ENCODE measurements around the gene ARMC7. TPM values are rescaled to one million over a fixed set of nuclear protein-coding genes. Genes with fewer than 3 reads are reported as not detected.

The ARMC7 gene
- total RNA-seq, 2 experiments from 2014 or later, result 5.4 TPM

GRCh38 chr17:75063201-75063600 is 46.6 kb upstream of the ARMC7 start:
- H3K27me3 Mint-ChIP-seq, result no peaks in the 10 kb centered on the region
- peaks cover 32% of the 10 kb centered on the region for H3K4me1 Mint-ChIP-seq (ENCODE audit: low read depth)
- no peaks in the 10 kb centered on the region for H3K9me3 Mint-ChIP-seq
- H3K36me3 Mint-ChIP-seq (ENCODE audit: low read depth), result peaks cover 3% of the 10 kb centered on the region
- ChIA-PET CTCF (interaction anchor here (1.5 to 2.0 kb wide), 2 partner anchors 10 to 102 kb away, joined by 4 to 6 read pairs; no protein-coding TSS in a partner anchor), POLR2A (interaction anchor here (1.2 kb wide), 1 partner anchor 15 kb away, joined by 6 read pairs; no protein-coding TSS in a partner anchor)
- DNase-seq, result no peak
- ATAC-seq, result no peak
- no peak for TF ChIP-seq CTCF (IDR thresholded peaks at IDR 0.05)
- H3K4me3 Mint-ChIP-seq, result no peak overlapping the region
- H3K27ac Mint-ChIP-seq, result no peak overlapping the region
- intact Hi-C loops (cut with micrococcal nuclease), result no loop called here

GRCh38 chr17:75063626-75064025 is 46.1 kb upstream of the ARMC7 start:
- peaks cover 32% of the 10 kb centered on the region for H3K4me1 Mint-ChIP-seq (ENCODE audit: low read depth)
- peaks cover 3% of the 10 kb centered on the region for H3K36me3 Mint-ChIP-seq (ENCODE audit: low read depth)
- POLR2A ChIA-PET, result interaction anchor here (1.2 kb wide), 1 partner anchor 16 kb away, joined by 6 read pairs; no protein-coding TSS in a partner anchor
- H3K4me3 Mint-ChIP-seq, result no peak overlapping the region
- intact Hi-C loops (cut with micrococcal nuclease), result no loop called here
- H3K27me3 Mint-ChIP-seq, result no peaks in the 10 kb centered on the region
- CTCF ChIA-PET, result interaction anchor here (2.0 kb wide), 1 partner anchor 102 kb away, joined by 6 read pairs; no protein-coding TSS in a partner anchor
- H3K9me3 Mint-ChIP-seq, result no peaks in the 10 kb centered on the region
- DNase-seq (no peak), ATAC-seq (no peak)
- H3K27ac Mint-ChIP-seq, result no peak overlapping the region
- TF ChIP-seq CTCF (IDR thresholded peaks at IDR 0.05), result no peak

- no peak for ATAC-seq
- Mint-ChIP-seq H3K36me3 (ENCODE audit: low read depth) (peaks cover 3% of the 10 kb centered on the region), H3K4me3 (no peak overlapping the region), H3K27me3 (no peaks in the 10 kb centered on the region), H3K27ac (no peak overlapping the region), H3K9me3 (no peaks in the 10 kb centered on the region), H3K4me1 (ENCODE audit: low read depth) (peaks cover 35% of the 10 kb centered on the region)
- DNase-seq, result no peak
- ChIA-PET POLR2A (no interaction called here), CTCF (interaction anchor here (2.0 kb wide), 1 partner anchor 103 kb away, joined by 6 read pairs; no protein-coding TSS in a partner anchor)
- TF ChIP-seq CTCF (IDR thresholded peaks at IDR 0.05), result no peak
- intact Hi-C loops (cut with micrococcal nuclease), result no loop called here
Observed at GRCh38 chr17:75064040-75064439, 45.7 kb upstream of the ARMC7 start.

GRCh38 chr17:75064460-75064859 is 45.3 kb upstream of the ARMC7 start:
- Mint-ChIP-seq H3K4me1 (ENCODE audit: low read depth) (peaks cover 33% of the 10 kb centered on the region), H3K36me3 (ENCODE audit: low read depth) (peaks cover 3% of the 10 kb centered on the region), H3K27ac (no peak overlapping the region), H3K27me3 (no peaks in the 10 kb centered on the region), H3K4me3 (no peak overlapping the region), H3K9me3 (no peaks in the 10 kb centered on the region)
- DNase-seq (no peak), ATAC-seq (no peak)
- TF ChIP-seq CTCF (IDR thresholded peaks at IDR 0.05), result no peak
- intact Hi-C loops (cut with micrococcal nuclease), result no loop called here
- ChIA-PET POLR2A (no interaction called here), CTCF (interaction anchor here (2.0 kb wide), 1 partner anchor 103 kb away, joined by 6 read pairs; no protein-coding TSS in a partner anchor)

- no peak for ATAC-seq
- Mint-ChIP-seq H3K27me3 (no peaks in the 10 kb centered on the region), H3K4me3 (no peak overlapping the region), H3K36me3 (ENCODE audit: low read depth) (peaks cover 3% of the 10 kb centered on the region), H3K27ac (peak overlapping the region; percentile 78), H3K9me3 (no peaks in the 10 kb centered on the region), H3K4me1 (ENCODE audit: low read depth) (peaks cover 32% of the 10 kb centered on the region)
- ChIA-PET CTCF (interaction anchor here (2.0 kb wide), 1 partner anchor 104 kb away, joined by 6 read pairs; no protein-coding TSS in a partner anchor), POLR2A (no interaction called here)
- no peak for DNase-seq
- no peak for TF ChIP-seq CTCF (IDR thresholded peaks at IDR 0.05)
- intact Hi-C loops (cut with micrococcal nuclease), result no loop called here
Observed at GRCh38 chr17:75064867-75065561, 44.8 kb upstream of the ARMC7 start.

Data from activated CD8-positive, alpha-beta T cell treated with anti-CD3 and anti-CD28 coated beads for 36 hours (primary cell).